A549 (cell line): ENCODE data around the gene IKBKG. TPM values are rescaled to one million over a fixed set of nuclear protein-coding genes. Genes with fewer than 3 reads are reported as not detected.

Source experiments
- ATAC-seq, 2 experiments: fragments of 200-7000 bp in 1 of 2; fragments of >200 bp in 1 of 2; cut with Nextera tagmentation in 1 of 2; cut with Tn5 transposase in 1 of 2; 3 replicates each; pipeline versions ENCODE4 v1.8.0 to v1.9.1; 2018 to 2020; ENCODE audit warnings: mild to moderate bottlenecking in 1 of 2, moderate library complexity in 1 of 2
- CTCF ChIA-PET: fragments of 300-600 bp; sonication (Branson Sonifier 250); formaldehyde crosslinking; extraction: SDS; loops from one replicate; lab custom pipeline; 2021; ENCODE audit warnings: antibody characterized with exemption, inconsistent platforms; lab: Yijun Ruan, JAX
- POLR2A ChIA-PET: fragments of 350-600 bp; formaldehyde crosslinking; extraction: SDS; loops from one replicate; lab custom pipeline; 2021; ENCODE audit warnings: antibody characterized with exemption, inconsistent platforms; lab: Yijun Ruan, JAX
- DNase-seq, 2 experiments: peaks; one replicate each; pipeline versions ENCODE4 v3.0.0 to v3.0.0-alpha.2; 2011 to 2016; ENCODE audit warnings: low read depth in 1 of 2, low spot score in 1 of 2
- FAIRE-seq: peaks from 2 replicates; lab custom pipeline; 2011; peaks lifted over from hg19 to GRCh38; lab: Jason Lieb, UNC
- H3K27ac ChIP-seq, 2 experiments: fragments of >200 bp; sonication (Bioruptor Twin); formaldehyde crosslinking; 3 replicates each; pipeline ENCODE4 v1.5.1; 2016 to 2017
- H3K4me1 ChIP-seq: fragments of >200 bp; sonication (Bioruptor Twin); formaldehyde crosslinking; 3 replicates; pipeline ENCODE4 v1.6.1; 2016
- H3K4me2 ChIP-seq: fragments of >200 bp; sonication (Bioruptor Twin); formaldehyde crosslinking; 3 replicates; pipeline ENCODE4 v1.6.1; 2016
- H3K4me3 ChIP-seq: fragments of >200 bp; sonication (Bioruptor Twin); formaldehyde crosslinking; 3 replicates; pipeline ENCODE4 v1.5.1; 2016
- H3K9me3 ChIP-seq: fragments of >200 bp; sonication (Bioruptor Twin); formaldehyde crosslinking; 3 replicates; pipeline ENCODE4 v1.6.1; 2016
- CBX8 ChIP-seq: fragments of 200-600 bp; sonication (generic); IDR thresholded peaks from 2 replicates; pipeline ENCODE4 v1.6.1; 2016
- CEBPB ChIP-seq, 2 experiments: fragments of >200 bp in 1 of 2; sonication (Bioruptor Twin) in 1 of 2; formaldehyde crosslinking in 1 of 2; IDR thresholded peaks; 2 replicates each; pipeline ENCODE4 v1.6.1; 2012 to 2016
- CHD2 ChIP-seq: fragments of 150-350 bp; IDR thresholded peaks from 2 replicates; pipeline ENCODE4 v1.6.1; 2014; ENCODE audit warnings: low read length; ENCODE audit not compliant: partially characterized antibody
- CHD4 ChIP-seq: fragments of 200-600 bp; sonication (generic); IDR thresholded peaks from 2 replicates; pipeline ENCODE4 v1.6.1; 2016; ENCODE audit warnings: antibody characterized with exemption, mild to moderate bottlenecking, borderline replicate concordance
- E2F6 ChIP-seq: IDR thresholded peaks from 2 replicates; pipeline ENCODE4 v1.6.1; 2012; ENCODE audit warnings: low read depth, borderline replicate concordance
- EHF ChIP-seq: fragments of 250-450 bp; sonication (Bioruptor Pico); IDR thresholded peaks from 2 replicates; pipeline ENCODE4 v1.5.0; 2020; ENCODE audit warnings: mild to moderate bottlenecking
- EHMT2 ChIP-seq: fragments of 200-600 bp; sonication (generic); IDR thresholded peaks from 2 replicates; pipeline ENCODE4 v1.6.1; 2016; ENCODE audit warnings: antibody characterized with exemption, low read depth, mild to moderate bottlenecking, moderate library complexity
- EP300 ChIP-seq, 2 experiments: fragments of >200 bp; sonication (Bioruptor Twin); formaldehyde crosslinking; IDR thresholded peaks; 2 replicates in 1 of 2; 3 replicates in 1 of 2; pipeline ENCODE4 v1.6.1; 2016 to 2017
- ESRRA ChIP-seq: fragments of 150-350 bp; IDR thresholded peaks from 2 replicates; pipeline ENCODE4 v1.6.1; 2014; ENCODE audit warnings: mild to moderate bottlenecking, low read length, borderline replicate concordance
- FOSL2 ChIP-seq, 2 experiments: fragments of 450-650 bp in 1 of 2; fragments of >200 bp in 1 of 2; sonication (Bioruptor Twin) in 1 of 2; formaldehyde crosslinking; IDR thresholded peaks; 2 replicates each; pipeline versions ENCODE4 v1.5.0 to v1.6.1; 2016 to 2020; ENCODE audit warnings: mild to moderate bottlenecking in 1 of 2, moderate library complexity in 1 of 2
- GATA3 ChIP-seq: IDR thresholded peaks from 2 replicates; pipeline ENCODE4 v1.6.1; 2012; ENCODE audit warnings: borderline replicate concordance
- HMGXB4 ChIP-seq: fragments of 250-450 bp; sonication (Bioruptor Pico); IDR thresholded peaks from 2 replicates; pipeline ENCODE4 v1.5.0; 2021; ENCODE audit warnings: mild to moderate bottlenecking, moderate library complexity, borderline replicate concordance
- HOXA7 ChIP-seq: fragments of 250-450 bp; sonication (Bioruptor Pico); IDR thresholded peaks from 2 replicates; pipeline ENCODE4 v1.5.0; 2020; ENCODE audit warnings: mild to moderate bottlenecking, moderate library complexity
- HOXB13 ChIP-seq: fragments of 250-450 bp; sonication (Bioruptor Pico); IDR thresholded peaks from 2 replicates; pipeline ENCODE4 v1.5.0; 2020; ENCODE audit warnings: low read depth, mild to moderate bottlenecking, moderate library complexity
- KDM1A ChIP-seq: fragments of 200-600 bp; sonication (generic); IDR thresholded peaks from 2 replicates; pipeline ENCODE4 v1.6.1; 2016; ENCODE audit warnings: low read depth, mild to moderate bottlenecking
- KDM5A ChIP-seq: fragments of 200-600 bp; sonication (generic); IDR thresholded peaks from 2 replicates; pipeline ENCODE4 v1.6.1; 2016; ENCODE audit warnings: antibody characterized with exemption, mild to moderate bottlenecking
- NFE2L2 ChIP-seq: fragments of 150-350 bp; conservative IDR thresholded peaks from 2 replicates; pipeline ENCODE4 v1.6.1; 2014; ENCODE audit warnings: low read length
- NR3C1 ChIP-seq: fragments of >200 bp; sonication (Bioruptor Twin); formaldehyde crosslinking; IDR thresholded peaks from 3 replicates; pipeline ENCODE4 v1.6.1; 2017
- PBX3 ChIP-seq: IDR thresholded peaks from 2 replicates; pipeline ENCODE4 v1.6.1; 2012
- PHF8 ChIP-seq: fragments of 200-600 bp; sonication (generic); IDR thresholded peaks from 2 replicates; pipeline ENCODE4 v1.6.1; 2016; ENCODE audit warnings: low read depth, mild to moderate bottlenecking, antibody characterized with exemption, moderate library complexity, borderline replicate concordance
- RAD21 ChIP-seq, 2 experiments: fragments of >200 bp in 1 of 2; sonication (Bioruptor Twin) in 1 of 2; formaldehyde crosslinking in 1 of 2; IDR thresholded peaks in 1 of 2; conservative IDR thresholded peaks in 1 of 2; 2 replicates in 1 of 2; 3 replicates in 1 of 2; pipeline ENCODE4 v1.6.1; 2012 to 2018; ENCODE audit warnings: inconsistent platforms in 1 of 2
- RFX5 ChIP-seq: fragments of 450-650 bp; IDR thresholded peaks from 2 replicates; pipeline ENCODE4 v1.7.1; 2014; ENCODE audit warnings: antibody characterized with exemption, mild to moderate bottlenecking, moderate library complexity
- SMC3 ChIP-seq: fragments of >200 bp; sonication (Bioruptor Twin); formaldehyde crosslinking; IDR thresholded peaks from 3 replicates; pipeline ENCODE4 v1.6.1; 2018; ENCODE audit warnings: inconsistent platforms
- SREBF2 ChIP-seq: fragments of 450-650 bp; IDR thresholded peaks from 2 replicates; pipeline ENCODE4 v1.6.1; 2014; ENCODE audit warnings: mild to moderate bottlenecking, moderate library complexity
- TFCP2L1 ChIP-seq: fragments of 250-450 bp; sonication (Bioruptor Pico); IDR thresholded peaks from 2 replicates; pipeline ENCODE4 v1.5.0; 2021; ENCODE audit warnings: mild to moderate bottlenecking
- TP53 ChIP-seq: fragments of 250-450 bp; sonication (Bioruptor Pico); IDR thresholded peaks from 2 replicates; pipeline ENCODE4 v1.5.0; 2021; ENCODE audit warnings: mild to moderate bottlenecking, moderate library complexity
- USF2 ChIP-seq: fragments of 450-650 bp; IDR thresholded peaks from 2 replicates; pipeline ENCODE4 v1.6.1; 2014; ENCODE audit warnings: antibody characterized with exemption
- ZC3H11A ChIP-seq: fragments of 450-650 bp; IDR thresholded peaks from 2 replicates; pipeline ENCODE4 v1.6.1; 2014; ENCODE audit warnings: antibody characterized with exemption, mild to moderate bottlenecking
- ZNF302 ChIP-seq: fragments of 250-450 bp; sonication (Bioruptor Pico); IDR thresholded peaks from 2 replicates; pipeline ENCODE4 v1.9.0; 2021; ENCODE audit warnings: inconsistent platforms, mild to moderate bottlenecking, moderate library complexity
- WGBS: methylation state at CpG from one replicate; pipeline ENCODE4 v1.1.6; 2017; ENCODE audit errors: missing lambda C conversion rate; 5-methylcytosine and 5-hydroxymethylcytosine counted together
- polyA plus RNA-seq, 4 experiments: library from polyadenylated mRNA; depleted of rRNA in 3 of 4; stranded (reverse); fragments of >200 nt; fragmentation: RNase III in 1 of 4; extraction: RNeasy Plus Mini Kit Qiagen cat#74134 plus additional on column Dnase treatment in 1 of 4; gene quantifications; 2 replicates in 3 of 4; 3 replicates in 1 of 4; pipeline ENCODE4 v1.2.3, GENCODE V29; 2011 to 2017

The IKBKG gene
- polyA plus RNA-seq, 2 of the 4 experiments (the other 2 are of a cell fraction), result 19.7 to 34.2 TPM

- Histone ChIP-seq H3K4me3 (no peak overlapping the region), H3K9me3 (no peaks in the 10 kb centered on the region), H3K4me1 (no peaks in the 10 kb centered on the region), H3K4me2 (no peak overlapping the region), H3K27ac (no peak overlapping the region)
- ChIA-PET POLR2A (no interaction called here), CTCF (interaction anchor here (2.1 kb wide), 1 partner anchor 11 kb away, joined by 7 read pairs; no protein-coding TSS in a partner anchor)
- DNase-seq (no peak), FAIRE-seq (no peak), ATAC-seq (peak; percentile 14 to 51; a peak in 2 of 6 replicates)
- TF ChIP-seq NFE2L2, result no peak
- no peak for TF ChIP-seq RFX5
- TF ChIP-seq PBX3, result no peak
- TF ChIP-seq ESRRA, result no peak
- TF ChIP-seq TFCP2L1 (CRISPR knock-in tag), result no peak
- 71% methylated on average over 3 of the region's 3 CpGs for WGBS
Observed at GRCh38 chrX:154502989-154503388, 44.4 kb upstream of the IKBKG start.

- H3K27ac ChIP-seq, result no peak overlapping the region
- ChIA-PET POLR2A (no interaction called here), CTCF (no interaction called here)
Observed at GRCh38 chrX:154505734-154506133, 41.7 kb upstream of the IKBKG start.

GRCh38 chrX:154506483-154507332 lies 40.7 kb upstream of the IKBKG start:
- H3K4me2 ChIP-seq, result no peak overlapping the region
- no peaks in the 10 kb centered on the region for H3K9me3 ChIP-seq
- ChIA-PET POLR2A (interaction anchor here (1.8 kb wide), 1 partner anchor 10 kb away, joined by 4 read pairs; the partner anchor contains the start of gene FAM3A), CTCF (interaction anchor here (1.0 kb wide), 1 partner anchor 11 kb away, joined by 3 read pairs; no protein-coding TSS in a partner anchor)
- FAIRE-seq (no peak), ATAC-seq (no peak; a peak in 1 of 6 replicates), DNase-seq (no peak)
- H3K27ac ChIP-seq, result no peak overlapping the region
- H3K4me1 ChIP-seq, result no peaks in the 10 kb centered on the region
- WGBS, result 97% methylated on average over 26 of the region's 37 CpGs
- H3K4me3 ChIP-seq, result no peak overlapping the region
- no peak for TF ChIP-seq NR3C1
- no peak for TF ChIP-seq USF2
- no peak for TF ChIP-seq SREBF2
- TF ChIP-seq KDM5A, result no peak
- TF ChIP-seq RAD21 (conservative IDR thresholded peaks at IDR 0.05 in 1 of 2, IDR thresholded peaks at IDR 0.05 in 1 of 2), result no peak
- no peak for TF ChIP-seq PHF8
- TF ChIP-seq NFE2L2, result no peak
- TF ChIP-seq SMC3, result no peak
- no peak for TF ChIP-seq HMGXB4 (CRISPR knock-in tag)
- no peak for TF ChIP-seq HOXB13 (CRISPR knock-in tag)
- TF ChIP-seq EHMT2, result no peak
- no peak for TF ChIP-seq CHD4

More at GRCh38 chrX:154505734-154506133, 41.7 kb upstream of the IKBKG start:
- Histone ChIP-seq H3K4me2 (no peak overlapping the region), H3K4me1 (no peaks in the 10 kb centered on the region), H3K4me3 (no peak overlapping the region), H3K9me3 (no peaks in the 10 kb centered on the region)
- FAIRE-seq, result no peak
- WGBS, result 67% methylated on average over 12 of the region's 12 CpGs
- ATAC-seq, result peak in 1 of 2 experiments; percentile 21; a peak in 2 of 6 replicates
- TF ChIP-seq USF2, result no peak
- TF ChIP-seq KDM1A, result no peak
- no peak for TF ChIP-seq SREBF2
- no peak for TF ChIP-seq TP53
- TF ChIP-seq FOSL2 (IDR thresholded peaks at IDR 0.05), result no peak
- no peak for TF ChIP-seq FOSL2 (CRISPR knock-in tag; IDR thresholded peaks at IDR 0.05)
- TF ChIP-seq CHD2, result no peak
- no peak for TF ChIP-seq EHF
- TF ChIP-seq E2F6, result no peak
- no peak for TF ChIP-seq CBX8
- no peak for TF ChIP-seq GATA3
- TF ChIP-seq NFE2L2, result no peak
- TF ChIP-seq ZNF302 (CRISPR knock-in tag), result no peak
- no peak for TF ChIP-seq EP300 (IDR thresholded peaks at IDR 0.05)
- TF ChIP-seq CEBPB (IDR thresholded peaks at IDR 0.05), result no peak
- no peak for TF ChIP-seq ZC3H11A
- TF ChIP-seq HOXA7 (CRISPR knock-in tag), result no peak
- TF ChIP-seq SMC3, result no peak
- no peak for DNase-seq
